ENCODE data around the gene ERC2.

The ERC2 gene

GRCh38 chr3:55658690-55659562 lies 809.3 kb downstream of the ERC2 start:
- Mint-ChIP-seq H3K4me3 (no peak overlapping the region), H3K36me3 (no peaks in the 10 kb centered on the region), H3K9me3 (peaks cover 3% of the 10 kb centered on the region), H3K4me1 (no peaks in the 10 kb centered on the region), H3K27ac (no peak overlapping the region)
- DNase-seq (ENCODE audit: low spot score in 2 of 2) (no peak), ATAC-seq (no peak)

GRCh38 chr3:55658270-55658669 lies 810.0 kb downstream of the ERC2 start:
- no peak for DNase-seq (ENCODE audit: low spot score in 2 of 2)
- Mint-ChIP-seq H3K27ac (no peak overlapping the region), H3K9me3 (peaks cover 3% of the 10 kb centered on the region)

GRCh38 chr3:55655544-55655943 lies 812.7 kb downstream of the ERC2 start:
- no peaks in the 10 kb centered on the region for H3K9me3 Mint-ChIP-seq
- DNase-seq (ENCODE audit: low spot score in 2 of 2) (no peak), ATAC-seq (no peak)
- H3K4me3 Mint-ChIP-seq: no peak overlapping the region
- no peaks in the 10 kb centered on the region for H3K36me3 Mint-ChIP-seq
- H3K4me1 Mint-ChIP-seq: no peaks in the 10 kb centered on the region
- H3K27ac Mint-ChIP-seq: no peak overlapping the region

More at GRCh38 chr3:55658270-55658669, 810.0 kb downstream of the ERC2 start:
- Mint-ChIP-seq H3K4me1 (no peaks in the 10 kb centered on the region), H3K36me3 (no peaks in the 10 kb centered on the region), H3K4me3 (no peak overlapping the region)
- no peak for ATAC-seq

GRCh38 chr3:55654123-55654760 lies 814.0 kb downstream of the ERC2 start:
- peaks cover 4% of the 10 kb centered on the region for H3K9me3 Mint-ChIP-seq
- ATAC-seq (no peak), DNase-seq (ENCODE audit: low spot score in 2 of 2) (no peak)
- no peak overlapping the region for H3K27ac Mint-ChIP-seq
- H3K36me3 Mint-ChIP-seq: no peaks in the 10 kb centered on the region
- H3K4me3 Mint-ChIP-seq: no peak overlapping the region
- H3K4me1 Mint-ChIP-seq: no peaks in the 10 kb centered on the region

GRCh38 chr3:55651011-55651410 lies 817.3 kb downstream of the ERC2 start:
- no peaks in the 10 kb centered on the region for H3K4me1 Mint-ChIP-seq
- no peak overlapping the region for H3K4me3 Mint-ChIP-seq
- no peak overlapping the region for H3K27ac Mint-ChIP-seq
- no peaks in the 10 kb centered on the region for H3K36me3 Mint-ChIP-seq
- no peak for ATAC-seq
- H3K9me3 Mint-ChIP-seq: peaks cover 11% of the 10 kb centered on the region
- DNase-seq (ENCODE audit: low spot score in 2 of 2): no peak

- H3K36me3 Mint-ChIP-seq: no peaks in the 10 kb centered on the region
- DNase-seq (ENCODE audit: low spot score in 2 of 2) (no peak), ATAC-seq (no peak)
- H3K27ac Mint-ChIP-seq: no peak overlapping the region
- no peaks in the 10 kb centered on the region for H3K4me1 Mint-ChIP-seq
- peaks cover 11% of the 10 kb centered on the region for H3K9me3 Mint-ChIP-seq
- no peak overlapping the region for H3K4me3 Mint-ChIP-seq
Measured at GRCh38 chr3:55650011-55650410, 818.3 kb downstream of the ERC2 start.

- H3K9me3 Mint-ChIP-seq: peaks cover 11% of the 10 kb centered on the region
- no peak overlapping the region for H3K27ac Mint-ChIP-seq
- H3K4me1 Mint-ChIP-seq: no peaks in the 10 kb centered on the region
- DNase-seq (ENCODE audit: low spot score in 2 of 2) (no peak), ATAC-seq (no peak)
- no peaks in the 10 kb centered on the region for H3K36me3 Mint-ChIP-seq
- no peak overlapping the region for H3K4me3 Mint-ChIP-seq
Measured at GRCh38 chr3:55649554-55649953, 818.7 kb downstream of the ERC2 start.

GRCh38 chr3:55648591-55649318 lies 819.5 kb downstream of the ERC2 start:
- ATAC-seq (no peak), DNase-seq (ENCODE audit: low spot score in 2 of 2) (no peak)
- no peak overlapping the region for H3K4me3 Mint-ChIP-seq
- no peaks in the 10 kb centered on the region for H3K36me3 Mint-ChIP-seq
- peaks cover 11% of the 10 kb centered on the region for H3K9me3 Mint-ChIP-seq
- no peaks in the 10 kb centered on the region for H3K4me1 Mint-ChIP-seq
- H3K27ac Mint-ChIP-seq: no peak overlapping the region

GRCh38 chr3:55647670-55648069 lies 820.6 kb downstream of the ERC2 start:
- Mint-ChIP-seq H3K4me3 (no peak overlapping the region), H3K36me3 (no peaks in the 10 kb centered on the region), H3K9me3 (peaks cover 11% of the 10 kb centered on the region), H3K27ac (no peak overlapping the region), H3K4me1 (no peaks in the 10 kb centered on the region)
- no peak for ATAC-seq
- no peak for DNase-seq (ENCODE audit: low spot score in 2 of 2)

GRCh38 chr3:55647063-55647462 lies 821.2 kb downstream of the ERC2 start:
- Mint-ChIP-seq H3K9me3 (peaks cover 11% of the 10 kb centered on the region), H3K36me3 (no peaks in the 10 kb centered on the region), H3K4me1 (no peaks in the 10 kb centered on the region), H3K27ac (no peak overlapping the region), H3K4me3 (no peak overlapping the region)
- DNase-seq (ENCODE audit: low spot score in 2 of 2) (no peak), ATAC-seq (no peak)

- ATAC-seq (no peak), DNase-seq (ENCODE audit: low spot score in 2 of 2) (no peak)
- Mint-ChIP-seq H3K27ac (no peak overlapping the region), H3K4me1 (no peaks in the 10 kb centered on the region), H3K9me3 (peaks cover 11% of the 10 kb centered on the region), H3K4me3 (no peak overlapping the region), H3K36me3 (no peaks in the 10 kb centered on the region)
Measured at GRCh38 chr3:55646121-55646520, 822.1 kb downstream of the ERC2 start.

GRCh38 chr3:55645422-55645821 lies 822.8 kb downstream of the ERC2 start:
- ATAC-seq (no peak), DNase-seq (ENCODE audit: low spot score in 2 of 2) (no peak)
- H3K36me3 Mint-ChIP-seq: no peaks in the 10 kb centered on the region
- H3K4me3 Mint-ChIP-seq: no peak overlapping the region
- H3K27ac Mint-ChIP-seq: no peak overlapping the region
- H3K9me3 Mint-ChIP-seq: peaks cover 11% of the 10 kb centered on the region
- H3K4me1 Mint-ChIP-seq: no peaks in the 10 kb centered on the region

- Mint-ChIP-seq H3K9me3 (peaks cover 14% of the 10 kb centered on the region), H3K4me3 (no peak overlapping the region), H3K27ac (no peak overlapping the region), H3K36me3 (no peaks in the 10 kb centered on the region), H3K4me1 (no peaks in the 10 kb centered on the region)
- ATAC-seq (no peak), DNase-seq (ENCODE audit: low spot score in 2 of 2) (no peak)
Measured at GRCh38 chr3:55643283-55643682, 825.0 kb downstream of the ERC2 start.

- no peak overlapping the region for H3K4me3 Mint-ChIP-seq
- H3K27ac Mint-ChIP-seq: no peak overlapping the region
- no peak for DNase-seq (ENCODE audit: low spot score in 2 of 2)
- no peaks in the 10 kb centered on the region for H3K4me1 Mint-ChIP-seq
- no peaks in the 10 kb centered on the region for H3K36me3 Mint-ChIP-seq
- peaks cover 9% of the 10 kb centered on the region for H3K9me3 Mint-ChIP-seq
- ATAC-seq: no peak
Measured at GRCh38 chr3:55641964-55642363, 826.3 kb downstream of the ERC2 start.

GRCh38 chr3:55639896-55640765 lies 828.1 kb downstream of the ERC2 start:
- no peak overlapping the region for H3K4me3 Mint-ChIP-seq
- H3K9me3 Mint-ChIP-seq: peaks cover 9% of the 10 kb centered on the region
- H3K4me1 Mint-ChIP-seq: no peaks in the 10 kb centered on the region
- DNase-seq (ENCODE audit: low spot score in 2 of 2) (no peak), ATAC-seq (no peak)
- H3K27ac Mint-ChIP-seq: no peak overlapping the region
- no peaks in the 10 kb centered on the region for H3K36me3 Mint-ChIP-seq

Measured in stimulated activated effector memory CD8-positive, alpha-beta T cell treated with anti-CD3 and anti-CD28 coated beads, Interleukin-12 subunit alpha, Interleukin-12 subunit beta, amount 100 ng/mL, for 72 hours (primary cell).